ENCODE measurements around the gene AOAH. TPM values are rescaled to one million over a fixed set of nuclear protein-coding genes. Genes with fewer than 3 reads are reported as not detected.

AOAH gene
- total RNA-seq, 1 donor from 2014 or later = 0.92 TPM

GRCh38 chr7:36657036-36657660 is 67.1 kb downstream of the AOAH start:
- Mint-ChIP-seq H3K27ac (no peak overlapping the region), H3K27me3 (no peaks in the 10 kb centered on the region), H3K4me1 (ENCODE audit: unreplicated experiment) (peaks cover 71% of the 10 kb centered on the region), H3K36me3 (no peaks in the 10 kb centered on the region), H3K9me3 (no peaks in the 10 kb centered on the region), H3K4me3 (no peak overlapping the region)
- no peak for DNase-seq (ENCODE audit: extremely low spot score, unreplicated experiment)
- no peak for TF ChIP-seq CTCF (conservative IDR thresholded peaks at IDR 0.05)

- H3K36me3 Mint-ChIP-seq = no peaks in the 10 kb centered on the region
- DNase-seq (ENCODE audit: extremely low spot score, unreplicated experiment) = no peak
- H3K27ac Mint-ChIP-seq = no peak overlapping the region
- no peak for TF ChIP-seq CTCF (conservative IDR thresholded peaks at IDR 0.05)
- peak overlapping the region; percentile 2 for H3K4me3 Mint-ChIP-seq
- H3K4me1 Mint-ChIP-seq (ENCODE audit: unreplicated experiment) = peaks cover 59% of the 10 kb centered on the region
- H3K27me3 Mint-ChIP-seq = peaks cover 7% of the 10 kb centered on the region
- H3K9me3 Mint-ChIP-seq = no peaks in the 10 kb centered on the region
These were observed 69.9 kb downstream of the AOAH start for GRCh38 chr7:36654436-36654835.

GRCh38 chr7:36653663-36654355 is 70.5 kb downstream of the AOAH start:
- H3K27ac Mint-ChIP-seq = no peak overlapping the region
- peaks cover 7% of the 10 kb centered on the region for H3K27me3 Mint-ChIP-seq
- TF ChIP-seq CTCF (conservative IDR thresholded peaks at IDR 0.05) = no peak
- DNase-seq (ENCODE audit: extremely low spot score, unreplicated experiment) = no peak
- no peaks in the 10 kb centered on the region for H3K36me3 Mint-ChIP-seq
- H3K4me3 Mint-ChIP-seq = peak overlapping the region; percentile 2
- H3K4me1 Mint-ChIP-seq (ENCODE audit: unreplicated experiment) = peaks cover 53% of the 10 kb centered on the region
- H3K9me3 Mint-ChIP-seq = no peaks in the 10 kb centered on the region

- H3K4me3 Mint-ChIP-seq = no peak overlapping the region
- no peak for TF ChIP-seq CTCF (conservative IDR thresholded peaks at IDR 0.05)
- H3K9me3 Mint-ChIP-seq = no peaks in the 10 kb centered on the region
- H3K36me3 Mint-ChIP-seq = no peaks in the 10 kb centered on the region
- H3K4me1 Mint-ChIP-seq (ENCODE audit: unreplicated experiment) = peaks cover 46% of the 10 kb centered on the region
- H3K27me3 Mint-ChIP-seq = peaks cover 7% of the 10 kb centered on the region
- H3K27ac Mint-ChIP-seq = no peak overlapping the region
- no peak for DNase-seq (ENCODE audit: extremely low spot score, unreplicated experiment)
These were observed 71.2 kb downstream of the AOAH start for GRCh38 chr7:36653008-36653662.

GRCh38 chr7:36652431-36652830 is 71.9 kb downstream of the AOAH start:
- TF ChIP-seq CTCF (conservative IDR thresholded peaks at IDR 0.05) = no peak
- Mint-ChIP-seq H3K27ac (no peak overlapping the region), H3K4me3 (no peak overlapping the region), H3K4me1 (ENCODE audit: unreplicated experiment) (peaks cover 45% of the 10 kb centered on the region), H3K27me3 (peaks cover 7% of the 10 kb centered on the region), H3K9me3 (no peaks in the 10 kb centered on the region), H3K36me3 (no peaks in the 10 kb centered on the region)
- no peak for DNase-seq (ENCODE audit: extremely low spot score, unreplicated experiment)
